Liver (tissue), 9 donors: ENCODE results near the gene AHCY. TPM values are rescaled to one million over a fixed set of nuclear protein-coding genes. Genes with fewer than 3 reads are reported as not detected.

Experiments
- DNase-seq: peaks from one replicate; pipeline ENCODE4 v3.0.0-alpha.2; 2017; ENCODE audit warnings: low spot score
- H3K27ac ChIP-seq, 2 donors: one replicate each; pipeline ENCODE4 v1.7.0; 2013; ENCODE audit warnings: inconsistent platforms in 2 of 2, low read length in 2 of 2, control low read depth in 1 of 2, low read depth in 1 of 2, mild to moderate bottlenecking in 1 of 2
- H3K27me3 ChIP-seq, 4 donors: one replicate each; pipeline versions ENCODE4 v1.6.1 to v1.7.0; 2013; ENCODE audit warnings: low read length in 3 of 4, inconsistent platforms in 1 of 4, mild to moderate bottlenecking in 1 of 4, moderate library complexity in 1 of 4; ENCODE audit not compliant: control insufficient read depth in 4 of 4, insufficient read depth in 4 of 4
- H3K36me3 ChIP-seq, 4 donors: one replicate each; pipeline versions ENCODE4 v1.6.1 to v1.7.0; 2013; ENCODE audit warnings: low read length in 3 of 4, mild to moderate bottlenecking in 3 of 4, low read depth in 1 of 4, moderate library complexity in 1 of 4; ENCODE audit not compliant: control insufficient read depth in 4 of 4, insufficient read depth in 3 of 4
- H3K4me1 ChIP-seq, 4 donors: one replicate each; pipeline versions ENCODE4 v1.6.1 to v1.7.0; 2013; ENCODE audit warnings: low read length in 3 of 4, mild to moderate bottlenecking in 3 of 4, moderate library complexity in 1 of 4; ENCODE audit not compliant: control insufficient read depth in 4 of 4, insufficient read depth in 4 of 4
- H3K4me3 ChIP-seq, 3 donors: one replicate each; pipeline versions ENCODE4 v1.6.1 to v1.7.0; 2013; ENCODE audit warnings: low read length in 3 of 3, control low read depth in 1 of 3, low read depth in 1 of 3, mild to moderate bottlenecking in 1 of 3
- H3K9ac ChIP-seq, 2 donors: one replicate each; pipeline ENCODE4 v1.7.0; 2013; ENCODE audit warnings: low read length in 2 of 2, mild to moderate bottlenecking in 2 of 2, moderate library complexity in 2 of 2, control low read depth in 1 of 2, low read depth in 1 of 2
- H3K9me3 ChIP-seq, 4 donors: one replicate each; pipeline versions ENCODE4 v1.6.1 to v1.7.0; 2013; ENCODE audit warnings: low read length in 3 of 4; ENCODE audit not compliant: control insufficient read depth in 4 of 4
- ATF3 ChIP-seq: IDR thresholded peaks from 2 replicates; pipeline ENCODE4 v1.6.1; 2016; ENCODE audit warnings: antibody characterized with exemption
- CTCF ChIP-seq: fragments of 150-350 bp; IDR thresholded peaks from 2 replicates; pipeline ENCODE4 v1.5.1; 2017; ENCODE audit warnings: improper control_type of control experiment, low read depth, low read length; ENCODE audit not compliant: missing input control
- EGR1 ChIP-seq, 2 donors: IDR thresholded peaks; 2 replicates each; pipeline ENCODE4 v1.6.1; 2016 to 2018; ENCODE audit warnings: antibody characterized with exemption in 2 of 2, low read depth in 2 of 2
- FOXA1 ChIP-seq: IDR thresholded peaks from 2 replicates; pipeline ENCODE4 v1.6.1; 2016; ENCODE audit warnings: antibody characterized with exemption
- GABPA ChIP-seq, 2 donors: IDR thresholded peaks in 1 of 2; conservative IDR thresholded peaks in 1 of 2; 2 replicates each; pipeline ENCODE4 v1.6.1; 2016; ENCODE audit warnings: antibody characterized with exemption in 2 of 2, mild to moderate bottlenecking in 1 of 2, moderate library complexity in 1 of 2
- HNF4A ChIP-seq, 2 donors: conservative IDR thresholded peaks; 2 replicates each; pipeline ENCODE4 v1.6.1; 2016; ENCODE audit warnings: antibody characterized with exemption in 2 of 2, mild to moderate bottlenecking in 2 of 2
- HNF4G ChIP-seq: IDR thresholded peaks from 2 replicates; pipeline ENCODE4 v1.6.1; 2016; ENCODE audit warnings: antibody characterized with exemption
- JUND ChIP-seq, 2 donors: IDR thresholded peaks; 2 replicates each; pipeline ENCODE4 v1.6.1; 2016; ENCODE audit warnings: antibody characterized with exemption in 2 of 2
- MAX ChIP-seq: IDR thresholded peaks from 2 replicates; pipeline ENCODE4 v1.6.1; 2016; ENCODE audit warnings: antibody characterized with exemption
- NR2F2 ChIP-seq: IDR thresholded peaks from 2 replicates; pipeline ENCODE4 v1.6.1; 2016; ENCODE audit warnings: antibody characterized with exemption
- RXRA ChIP-seq, 2 donors: IDR thresholded peaks; 2 replicates each; pipeline ENCODE4 v1.6.1; 2017 to 2018; ENCODE audit warnings: antibody characterized with exemption in 2 of 2, mild to moderate bottlenecking in 1 of 2
- SP1 ChIP-seq: IDR thresholded peaks from 2 replicates; pipeline ENCODE4 v1.6.1; 2018; ENCODE audit warnings: antibody characterized with exemption, mild to moderate bottlenecking
- TAF1 ChIP-seq: conservative IDR thresholded peaks from 2 replicates; pipeline ENCODE4 v1.6.1; 2016; ENCODE audit warnings: antibody characterized with exemption, mild to moderate bottlenecking
- YY1 ChIP-seq: IDR thresholded peaks from 2 replicates; pipeline ENCODE4 v1.6.1; 2016; ENCODE audit warnings: antibody characterized with exemption, mild to moderate bottlenecking
- WGBS: extraction: QIAGEN DNeasy Blood & Tissue Kit; methylation state at CpG from one replicate; pipeline ENCODE4 v1.1.7; 2013; 5-methylcytosine and 5-hydroxymethylcytosine counted together
- polyA plus RNA-seq, 2 donors: library from polyadenylated mRNA; stranded (reverse) in 1 of 2; unstranded in 1 of 2; fragments of 200-250 nt in 1 of 2; fragments of >200 nt in 1 of 2; fragmentation: Nextera tagmentation in 1 of 2; extraction: Ambion mirVana in 1 of 2; gene quantifications; one replicate each; pipeline versions ENCODE4 v1.2.1 to v1.2.3, GENCODE V29; 2013 to 2015
- total RNA-seq, 2 donors: library from RNA; depleted of rRNA; stranded (reverse); fragments of >200 nt; gene quantifications; one replicate each; pipeline ENCODE4 v1.2.3, GENCODE V29; 2014
- donor health status: healthy.
- donor health status: healthy.
- donor health status: healthy.
- donor health status: healthy.
- donor health status: healthy.

Gene AHCY
- total and polyA plus RNA-seq, 4 donors: 56.0 to 138 (median 113) TPM

GRCh38 chr20:34283844-34284243 lies 19.3 kb downstream of the AHCY start:
- TF ChIP-seq MAX (no peak), SP1 (no peak), RXRA (IDR thresholded peaks at IDR 0.05) (no peak), YY1 (no peak), HNF4G (no peak), HNF4A (conservative IDR thresholded peaks at IDR 0.05) (peak; percentile 31 to 59)
- DNase-seq: no peak
- peaks cover 17 to 73% (median 52%) of the 10 kb centered on the region in 4 donors for H3K36me3 ChIP-seq
- H3K27me3 ChIP-seq: no peaks in the 10 kb centered on the region
- WGBS: 96% methylated on average over 1 of the region's 1 CpG
- H3K27ac ChIP-seq: no peak overlapping the region
- no peaks in the 10 kb centered on the region for H3K9me3 ChIP-seq
- no peak overlapping the region for H3K4me3 ChIP-seq
- H3K9ac ChIP-seq: no peak overlapping the region
- H3K4me1 ChIP-seq: no peaks in the 10 kb centered on the region

- H3K36me3 ChIP-seq: peaks cover 17 to 73% (median 49%) of the 10 kb centered on the region in 4 donors
- no peak for DNase-seq
- H3K9me3 ChIP-seq: no peaks in the 10 kb centered on the region
- no peak for TF ChIP-seq EGR1 (IDR thresholded peaks at IDR 0.05; ENCODE audit: low read depth in 2 of 2)
- no peak overlapping the region for H3K9ac ChIP-seq
- WGBS: 86% methylated on average over 4 of the region's 4 CpGs
- no peaks in the 10 kb centered on the region for H3K27me3 ChIP-seq
- H3K27ac ChIP-seq: no peak overlapping the region
- H3K4me3 ChIP-seq: no peak overlapping the region
- no peaks in the 10 kb centered on the region for H3K4me1 ChIP-seq
Observed at GRCh38 chr20:34282041-34282440, 21.1 kb downstream of the AHCY start.

GRCh38 chr20:34281177-34281576 lies 22.0 kb downstream of the AHCY start:
- H3K4me3 ChIP-seq: no peak overlapping the region
- WGBS: 93% methylated on average over 3 of the region's 3 CpGs
- no peaks in the 10 kb centered on the region for H3K4me1 ChIP-seq
- no peak overlapping the region for H3K9ac ChIP-seq
- no peak for DNase-seq
- no peaks in the 10 kb centered on the region for H3K27me3 ChIP-seq
- no peak overlapping the region for H3K27ac ChIP-seq
- peaks cover 22 to 75% (median 51%) of the 10 kb centered on the region in 4 donors for H3K36me3 ChIP-seq
- no peaks in the 10 kb centered on the region for H3K9me3 ChIP-seq
- no peak for TF ChIP-seq YY1
- no peak for TF ChIP-seq FOXA1
- TF ChIP-seq SP1: no peak
- TF ChIP-seq HNF4G: no peak
- TF ChIP-seq NR2F2: no peak
- no peak for TF ChIP-seq TAF1
- TF ChIP-seq MAX: no peak
- no peak for TF ChIP-seq CTCF
- TF ChIP-seq JUND (IDR thresholded peaks at IDR 0.05): no peak
- TF ChIP-seq HNF4A (conservative IDR thresholded peaks at IDR 0.05): no peak
- TF ChIP-seq GABPA (IDR thresholded peaks at IDR 0.05 in 1 of 2, conservative IDR thresholded peaks at IDR 0.05 in 1 of 2): no peak
- TF ChIP-seq ATF3: no peak
